GM19023 (cell line): ENCODE data around the gene FSTL4.

ENCODE experiments used
- ATAC-seq: cut with Tn5 transposase; IDR thresholded peaks from one replicate; pipeline ENCODE4 v1.9.1; 2021; ENCODE audit warnings: mild to moderate bottlenecking, moderate library complexity; ENCODE audit not compliant: unreplicated experiment

Gene FSTL4

DNA sequence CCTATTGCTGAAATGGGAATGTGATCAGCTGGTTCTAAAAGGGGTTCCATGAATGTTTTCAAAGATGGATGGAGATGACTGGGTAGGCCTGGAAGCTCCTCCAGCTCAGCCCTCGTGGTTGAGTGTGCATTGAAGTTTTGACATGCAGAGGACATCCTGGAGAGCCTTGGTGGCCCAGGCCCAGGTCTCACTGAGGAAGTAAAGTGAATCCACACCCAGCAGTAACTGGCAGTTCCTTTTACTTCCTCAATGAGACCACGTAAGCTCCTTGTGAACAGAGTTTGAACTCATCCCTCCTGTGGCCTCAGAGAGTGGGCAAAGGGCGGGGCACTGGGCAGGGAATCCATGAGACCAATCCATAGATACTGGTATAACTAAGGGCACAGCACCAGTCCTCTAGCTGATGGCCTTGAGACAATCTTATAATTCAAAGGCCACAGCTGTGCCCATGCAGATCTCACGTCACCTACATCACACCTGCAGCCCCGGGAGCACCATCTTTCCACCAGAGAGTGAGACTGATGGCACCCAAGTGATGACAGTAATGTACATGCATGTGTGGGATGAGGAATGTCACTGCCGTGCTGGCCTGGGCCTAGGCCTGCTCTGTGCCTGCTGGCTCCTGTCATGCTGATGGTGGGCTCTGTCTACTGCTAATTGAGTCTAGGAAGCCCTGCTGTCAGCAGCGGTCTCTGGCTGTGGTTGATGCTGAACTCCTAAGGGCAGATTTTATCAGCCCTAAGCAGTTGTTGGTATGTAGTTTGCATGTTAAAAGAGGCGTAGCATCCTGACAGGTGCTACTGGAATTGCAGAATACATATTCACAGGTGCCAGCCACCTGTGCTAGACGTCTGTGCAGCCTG is 257.8 kb downstream of the FSTL4 start:
- ATAC-seq: no peak

DNA sequence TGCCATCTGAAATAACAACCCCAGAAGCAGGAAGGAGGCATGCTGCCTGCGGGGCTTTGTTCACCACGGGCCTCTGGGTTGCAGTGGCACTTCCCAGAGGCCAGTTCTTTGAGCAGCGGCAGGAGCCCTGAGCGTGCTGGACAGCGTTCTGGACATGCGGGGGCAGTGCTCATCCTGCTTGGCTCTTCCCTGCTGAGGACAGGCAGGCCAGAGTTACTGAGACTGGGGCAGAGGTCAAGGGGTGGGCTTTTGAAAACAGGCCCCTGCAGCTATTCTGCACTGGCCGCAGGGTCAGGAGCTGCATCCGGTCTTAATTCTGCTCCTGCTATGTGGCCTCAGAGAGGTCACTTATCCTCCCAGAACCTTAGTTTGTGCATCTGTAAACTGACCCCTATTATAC is 258.6 kb downstream of the FSTL4 start:
- ATAC-seq: no peak

DNA sequence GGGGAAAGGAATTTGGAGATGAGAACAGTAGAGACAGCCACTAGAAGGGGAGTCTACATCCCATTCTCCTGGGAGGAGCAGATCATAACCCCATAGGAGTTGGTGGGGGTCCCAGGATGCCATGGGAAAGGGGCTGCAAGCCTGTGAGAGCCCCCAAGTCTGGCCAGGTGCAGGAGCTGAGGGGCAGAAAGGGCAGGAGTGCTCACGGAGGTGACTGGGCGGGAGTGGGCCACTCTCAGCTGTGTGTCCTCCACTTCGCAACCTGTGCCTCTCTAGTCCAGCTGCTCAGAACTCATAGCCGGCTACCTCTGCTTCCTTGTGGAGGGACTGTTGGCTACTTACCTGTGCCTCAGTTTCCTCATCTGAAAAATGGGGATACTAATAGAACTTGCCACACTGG is 263.9 kb downstream of the FSTL4 start:
- ATAC-seq: no peak

DNA sequence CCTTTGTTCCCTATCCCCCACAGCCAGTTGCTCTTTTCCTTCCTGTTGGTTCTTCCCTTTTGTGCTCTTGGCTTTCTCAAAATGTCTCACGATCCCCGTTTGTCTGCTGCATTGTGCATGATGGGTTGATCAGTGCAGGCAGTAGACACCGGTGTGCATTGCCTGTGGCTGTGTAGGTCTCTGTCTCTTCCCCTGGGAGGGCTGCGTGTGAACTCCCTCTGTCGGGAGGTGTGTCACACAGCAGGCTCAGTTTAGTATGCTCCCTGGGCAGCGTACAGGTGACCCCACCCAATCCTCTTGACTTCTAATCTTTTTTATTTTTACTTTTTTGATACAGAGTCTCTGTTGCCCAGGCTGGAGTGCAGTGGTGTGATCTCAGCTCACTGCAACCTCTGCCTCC is 265.3 kb downstream of the FSTL4 start:
- no peak for ATAC-seq

DNA sequence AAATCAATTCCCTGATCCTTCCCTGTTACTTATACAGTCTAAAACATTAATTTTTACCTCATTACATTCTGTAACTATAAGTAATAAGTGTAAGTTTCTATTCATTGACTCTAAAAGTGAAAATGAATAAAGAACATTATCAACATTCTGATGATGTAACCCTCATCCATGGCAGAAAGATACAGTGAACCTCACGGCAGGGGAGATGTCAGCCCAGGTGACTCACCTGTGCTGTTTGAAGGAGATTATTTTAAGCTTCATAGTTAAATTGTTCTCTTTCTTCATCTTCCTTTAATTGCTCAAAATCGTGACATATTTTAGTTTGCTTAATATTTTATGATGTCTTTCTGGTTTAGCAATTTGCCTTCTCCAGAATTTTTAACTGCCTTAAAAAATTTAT is 268.1 kb downstream of the FSTL4 start:
- ATAC-seq: no peak

DNA sequence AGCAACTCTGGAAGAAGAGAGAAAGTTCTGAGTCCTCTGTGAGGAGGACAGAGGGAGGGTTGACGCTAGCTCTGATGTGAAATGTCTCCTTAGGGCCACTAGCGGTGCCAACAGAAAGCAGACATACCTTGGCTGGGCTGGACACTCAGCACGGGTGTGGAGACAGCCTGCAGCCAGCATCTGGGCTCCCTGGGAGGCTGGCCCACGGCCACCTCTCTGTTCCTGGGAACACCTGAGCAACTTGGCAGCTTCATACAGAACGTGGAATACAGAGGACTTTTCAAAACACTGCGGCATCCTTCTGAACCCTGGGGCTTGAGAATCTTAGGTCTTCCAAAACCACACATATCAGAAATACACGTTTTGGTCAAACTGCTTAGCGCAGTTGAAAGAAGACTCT is 269.1 kb downstream of the FSTL4 start:
- no peak for ATAC-seq

DNA sequence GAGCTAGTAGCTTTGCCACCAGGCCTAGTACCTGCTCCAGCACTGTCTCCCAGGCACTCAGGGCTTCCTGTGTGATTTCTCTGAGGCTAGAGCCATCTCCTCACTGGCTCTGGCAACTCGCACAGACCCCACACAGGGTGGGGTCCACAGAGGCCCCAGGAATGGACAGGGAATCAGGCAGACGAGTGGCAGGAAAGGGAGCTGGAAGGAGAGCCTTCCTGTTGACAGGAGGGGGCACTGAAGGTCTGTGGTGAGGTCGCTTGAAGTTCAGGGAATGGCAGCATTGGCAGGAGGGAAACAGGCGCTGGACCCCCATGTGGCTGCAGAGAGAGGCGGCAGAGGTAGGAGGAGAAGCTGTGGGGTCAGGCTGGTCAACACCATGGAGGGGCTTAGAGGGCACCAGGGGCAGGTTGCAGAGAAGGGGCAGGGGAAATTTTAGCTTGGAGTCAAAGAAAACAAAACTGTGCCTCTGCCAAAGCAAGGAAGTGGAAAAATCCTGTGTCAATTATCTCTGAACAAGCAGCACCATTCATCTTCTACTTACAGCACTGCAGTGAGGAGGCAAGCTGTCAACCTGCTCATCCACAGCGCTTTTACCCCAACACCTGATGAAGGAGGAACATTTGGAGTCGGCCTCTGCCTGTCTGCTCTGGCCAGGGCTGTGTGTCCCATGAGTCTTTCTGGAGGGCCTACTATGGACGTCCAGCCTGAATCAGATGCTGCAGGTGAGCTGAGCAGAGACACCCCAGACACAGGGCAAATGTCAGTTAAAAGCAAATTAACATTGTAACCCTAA is 270.2 kb downstream of the FSTL4 start:
- ATAC-seq: no peak

DNA sequence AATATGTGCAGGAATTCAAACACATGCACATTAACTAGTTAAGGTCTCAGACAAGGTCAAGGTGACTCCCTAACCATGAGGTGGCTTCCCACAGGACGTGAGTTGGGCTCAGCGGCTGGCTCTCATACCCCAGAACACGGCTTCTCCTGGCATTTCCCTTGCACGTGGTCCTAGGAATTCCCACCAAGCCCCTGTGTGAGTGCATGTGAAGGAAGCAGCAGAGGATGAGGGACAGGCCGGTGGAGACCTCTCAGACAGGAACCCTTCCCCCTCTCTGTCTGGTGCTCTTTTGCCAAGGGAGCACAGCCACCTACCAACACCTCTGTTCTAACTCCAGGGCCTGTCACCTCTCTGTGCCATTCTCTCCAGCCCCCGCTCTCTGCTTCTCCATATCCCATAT is 271.0 kb downstream of the FSTL4 start:
- ATAC-seq: no peak

DNA sequence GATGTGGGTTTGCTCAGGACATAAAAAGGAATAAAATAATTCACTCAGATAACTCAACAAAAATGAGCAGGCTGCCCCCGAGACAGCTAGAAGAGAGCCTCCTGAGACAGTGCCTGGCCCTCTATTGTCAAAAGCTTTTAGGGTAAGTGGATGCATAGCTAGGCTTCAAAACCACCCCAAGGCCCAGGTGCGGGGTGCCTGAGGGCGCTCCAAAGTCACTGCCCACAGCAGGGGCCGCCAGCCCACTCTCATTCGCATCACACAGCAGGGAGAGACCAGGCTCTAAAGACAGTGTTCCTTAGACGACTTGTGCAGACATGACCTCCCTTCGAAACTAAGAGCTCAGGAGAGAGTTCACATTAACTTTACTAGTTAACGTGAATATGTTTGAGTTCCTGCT is 271.5 kb downstream of the FSTL4 start:
- no peak for ATAC-seq

DNA sequence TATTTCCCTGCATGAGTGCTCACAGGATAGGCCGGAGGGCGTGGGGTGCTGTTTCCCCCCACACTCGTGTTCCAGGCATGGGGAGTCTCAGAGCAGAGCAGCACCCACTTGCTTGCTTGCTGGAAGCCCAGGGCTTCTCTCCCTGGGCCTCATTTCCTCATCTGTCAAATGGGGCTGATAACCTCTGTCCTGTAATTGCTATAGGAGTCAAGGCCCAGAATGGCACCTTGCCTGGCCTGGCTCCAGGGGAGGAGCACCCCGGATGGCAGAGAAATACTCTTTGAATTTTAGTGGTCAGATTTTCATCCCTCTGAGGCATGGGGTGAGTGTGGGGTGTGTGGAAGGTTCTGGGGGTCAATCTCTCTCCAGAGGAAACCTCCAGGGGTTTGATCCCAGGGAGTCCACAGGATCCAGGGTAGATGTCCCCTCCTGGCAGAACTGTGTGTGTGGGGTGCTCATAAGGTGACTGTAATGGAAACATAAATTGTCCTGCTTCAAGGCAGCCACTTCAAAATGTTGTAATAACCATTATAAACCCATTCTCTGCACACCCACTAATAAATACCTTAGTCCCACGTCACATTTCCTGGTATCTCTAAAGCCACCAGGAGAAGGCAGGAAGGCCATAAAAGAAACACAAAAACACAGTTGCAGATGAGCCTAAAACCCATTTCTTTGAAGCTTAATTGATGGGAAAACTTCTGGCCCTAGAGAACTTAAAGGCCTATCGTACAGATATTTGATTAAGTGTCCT is 272.2 kb downstream of the FSTL4 start:
- ATAC-seq: no peak

DNA sequence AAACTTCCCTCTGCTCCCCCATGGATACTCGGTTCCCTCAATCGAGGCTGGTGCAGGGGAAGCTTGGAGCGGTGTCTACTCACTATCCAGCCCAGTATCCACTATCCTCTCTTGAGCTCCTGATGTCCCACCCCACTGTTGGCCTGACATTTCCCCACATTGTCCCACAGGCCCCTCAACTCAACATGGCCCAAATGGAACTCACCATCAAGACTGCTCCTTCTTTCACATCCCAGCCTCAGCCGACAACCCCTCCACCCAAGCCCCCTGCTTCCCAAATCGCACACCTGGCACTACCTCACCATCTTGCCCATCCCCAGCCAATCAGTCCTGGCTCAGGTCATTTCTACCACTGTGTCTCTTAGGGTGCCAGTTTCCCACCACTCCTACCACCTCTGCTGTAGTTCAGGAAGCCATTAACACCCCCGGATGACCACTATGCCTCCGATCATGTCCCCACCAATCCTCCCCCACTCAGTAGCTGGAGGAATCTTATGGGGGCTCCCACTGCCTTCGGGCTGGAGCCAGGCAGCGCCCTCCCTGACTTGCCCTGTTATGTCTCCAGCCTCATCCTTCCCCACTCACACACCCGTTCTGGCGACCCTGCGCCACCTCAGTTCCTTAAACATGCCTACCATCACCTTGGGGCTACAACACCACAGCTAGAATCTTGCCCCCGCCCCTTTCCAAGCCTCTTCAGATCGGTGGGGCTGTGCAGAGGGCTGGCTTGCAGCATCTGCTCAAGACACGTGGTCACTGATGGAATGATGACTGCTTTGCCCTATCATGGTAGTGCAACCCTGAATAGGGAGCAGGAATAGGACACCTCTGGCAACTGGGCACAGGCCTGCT is 273.6 kb downstream of the FSTL4 start:
- no peak for ATAC-seq

DNA sequence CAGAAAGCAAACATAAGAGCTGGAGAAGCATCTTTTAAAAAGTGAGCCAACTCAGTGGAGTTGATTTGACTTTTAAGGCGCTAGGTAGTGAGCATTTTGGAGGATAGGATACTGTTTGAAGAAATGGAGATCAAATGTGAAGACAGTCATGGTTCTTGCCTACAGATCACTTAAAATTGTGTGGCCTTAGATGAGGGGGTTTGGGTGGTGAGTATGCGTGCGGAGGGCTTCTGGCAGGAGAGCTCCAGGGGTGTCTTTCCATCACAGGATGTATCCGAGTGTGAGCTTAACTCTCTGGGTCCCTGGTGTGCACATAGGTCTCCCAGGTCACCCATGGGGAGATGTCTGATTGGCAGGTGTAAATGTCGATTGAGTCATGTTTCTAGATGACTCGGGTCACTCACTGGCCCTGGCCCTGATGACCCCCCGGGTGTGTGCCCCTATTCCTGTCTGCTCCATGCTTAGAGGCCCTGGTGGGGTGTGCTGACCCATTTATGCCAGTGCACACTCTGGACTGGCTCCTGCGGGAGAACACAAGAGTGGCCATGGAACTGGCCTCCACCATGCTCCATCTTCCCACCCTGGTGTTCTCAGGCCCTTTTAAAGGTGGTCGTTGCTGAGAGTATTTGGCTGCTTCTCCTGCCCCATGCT is 274.4 kb downstream of the FSTL4 start:
- ATAC-seq: no peak

DNA sequence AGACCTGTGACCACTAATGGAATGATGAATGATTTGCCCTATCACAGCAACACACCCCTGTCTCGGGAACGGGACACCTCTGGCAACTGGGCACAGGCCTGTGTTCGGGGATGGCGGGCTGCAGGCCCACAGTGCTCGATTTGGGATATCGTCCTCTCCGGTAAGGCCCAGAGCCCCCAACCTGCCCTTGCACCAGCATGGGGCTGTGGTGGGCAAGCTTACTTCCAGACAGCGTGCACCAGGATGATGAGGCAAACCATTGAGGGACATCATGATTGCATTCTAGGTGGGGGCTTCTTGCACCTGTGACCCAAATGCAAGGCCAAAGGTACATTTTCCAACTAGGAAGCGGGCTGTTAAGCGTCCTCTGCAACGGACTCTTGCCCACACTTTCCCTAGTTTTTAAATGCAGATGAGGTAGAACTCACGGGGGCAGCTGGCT is 275.4 kb downstream of the FSTL4 start:
- no peak for ATAC-seq

DNA sequence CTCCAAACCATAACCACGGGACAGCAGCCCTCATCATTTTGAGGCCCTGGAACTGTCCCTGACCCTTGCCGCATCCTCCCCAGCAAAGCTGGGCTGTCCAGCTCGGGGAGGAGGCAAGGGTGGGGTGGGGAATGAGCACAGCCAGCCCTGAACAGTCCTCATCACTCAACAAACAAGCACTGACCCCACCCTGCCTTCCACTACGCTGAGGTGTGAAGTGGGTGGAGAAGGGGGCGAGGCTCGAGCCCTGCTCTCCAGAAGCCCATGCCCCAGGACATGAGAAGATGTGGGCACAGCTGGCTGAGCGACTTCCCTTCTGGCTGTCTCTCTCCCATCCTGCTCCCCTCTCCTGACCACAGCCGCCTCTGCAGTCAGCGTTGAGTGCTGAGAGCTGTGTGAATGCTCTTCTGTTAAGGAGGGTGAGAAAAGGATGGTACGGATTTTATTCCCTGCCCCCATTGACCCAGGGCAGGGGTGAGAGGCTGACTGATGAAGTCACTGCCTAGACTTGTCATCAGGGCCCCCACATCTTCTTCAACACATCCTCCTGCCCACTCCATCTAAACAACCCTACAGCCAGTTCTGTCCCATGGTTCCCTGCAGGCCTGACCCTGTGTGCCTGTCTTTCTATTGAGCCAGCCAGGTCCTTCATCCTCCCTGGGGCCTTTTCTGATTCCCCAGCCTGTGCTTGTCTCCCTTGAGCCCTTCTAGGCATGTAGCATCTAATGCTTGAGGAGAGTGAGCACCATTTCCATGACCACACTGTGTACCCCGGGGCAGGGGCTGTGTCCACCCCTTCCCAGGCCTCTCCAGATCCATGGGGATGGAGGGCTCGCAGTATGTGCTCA is 276.0 kb downstream of the FSTL4 start:
- ATAC-seq: no peak

DNA sequence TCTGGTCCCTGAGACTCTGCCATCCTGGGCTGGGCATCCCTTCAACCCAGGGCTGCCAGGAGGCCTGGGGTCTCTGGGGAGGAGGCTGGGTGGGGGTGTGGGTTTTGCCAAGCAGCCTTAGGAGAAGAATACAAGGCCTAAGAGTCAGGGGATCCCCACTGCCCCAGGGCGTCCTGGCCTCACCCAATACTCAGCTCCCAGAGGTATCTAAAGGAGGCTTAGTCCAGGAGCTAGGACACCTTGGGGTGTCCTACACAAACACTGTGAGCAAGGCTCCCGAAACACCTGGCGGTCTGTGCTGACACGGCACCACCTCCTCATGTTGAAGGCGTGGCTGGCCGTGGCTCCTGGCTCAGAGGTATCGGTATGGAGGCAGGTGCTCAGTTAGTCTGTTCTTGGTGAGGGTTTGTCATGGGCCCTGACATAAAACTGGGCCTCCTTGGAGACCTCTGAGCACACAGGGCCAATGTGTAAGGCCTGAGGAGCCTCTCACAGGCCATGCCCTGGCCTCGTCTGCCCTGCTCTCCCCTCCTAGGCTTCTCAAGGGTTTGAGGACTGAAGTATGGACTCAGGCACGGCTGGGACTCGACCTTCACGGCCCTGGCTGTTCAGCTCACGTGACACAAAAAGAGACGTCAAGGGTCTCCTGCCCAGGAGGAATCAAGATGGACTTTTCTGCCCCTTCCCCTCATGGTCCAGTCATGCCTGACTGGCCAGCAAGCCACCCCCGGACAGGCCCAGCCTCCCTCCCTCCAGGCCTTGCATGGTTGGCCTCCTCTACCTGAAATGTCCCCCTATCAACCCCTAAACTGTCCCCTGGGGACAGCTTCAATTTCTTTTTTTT is 277.3 kb downstream of the FSTL4 start:
- no peak for ATAC-seq

DNA sequence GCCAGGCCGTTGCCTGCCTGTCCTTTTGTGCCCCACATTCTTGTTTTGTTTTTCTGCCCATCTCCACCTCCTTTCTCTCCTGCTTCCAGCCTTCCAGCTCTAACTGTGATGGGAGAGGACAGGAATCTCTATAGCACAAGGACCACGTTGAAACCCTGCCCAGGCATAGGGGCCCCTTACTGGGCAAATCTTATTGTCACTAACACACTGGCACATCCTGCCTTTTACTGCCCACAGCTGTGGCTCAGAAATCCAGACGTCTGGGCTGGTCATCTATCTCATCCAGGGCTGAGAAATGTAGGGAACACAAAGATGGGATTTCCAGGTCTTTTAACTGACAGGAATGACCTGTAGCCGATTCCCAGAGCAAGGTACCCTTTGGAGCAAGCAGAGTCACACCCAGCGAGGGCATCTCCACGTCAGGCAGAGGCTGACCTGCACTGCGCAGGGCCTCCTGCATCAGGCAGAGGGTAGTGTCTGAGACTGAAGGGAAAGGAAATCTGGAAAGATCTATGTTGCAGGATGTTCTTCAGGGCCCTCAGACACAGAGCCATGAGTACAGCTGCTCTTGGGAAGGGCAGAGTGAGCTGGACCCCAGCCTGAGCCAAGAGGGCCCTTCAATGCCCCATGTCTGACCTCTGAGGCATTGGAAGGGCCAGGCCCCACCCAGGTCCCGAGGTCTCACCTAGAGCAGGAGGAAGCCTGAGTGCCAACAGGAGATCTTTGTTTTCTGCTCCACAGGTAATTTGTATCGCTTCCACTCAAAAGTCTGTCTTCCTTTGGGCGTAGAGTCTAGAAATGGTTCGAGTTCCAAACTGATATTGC is 278.8 kb downstream of the FSTL4 start:
- ATAC-seq: no peak

DNA sequence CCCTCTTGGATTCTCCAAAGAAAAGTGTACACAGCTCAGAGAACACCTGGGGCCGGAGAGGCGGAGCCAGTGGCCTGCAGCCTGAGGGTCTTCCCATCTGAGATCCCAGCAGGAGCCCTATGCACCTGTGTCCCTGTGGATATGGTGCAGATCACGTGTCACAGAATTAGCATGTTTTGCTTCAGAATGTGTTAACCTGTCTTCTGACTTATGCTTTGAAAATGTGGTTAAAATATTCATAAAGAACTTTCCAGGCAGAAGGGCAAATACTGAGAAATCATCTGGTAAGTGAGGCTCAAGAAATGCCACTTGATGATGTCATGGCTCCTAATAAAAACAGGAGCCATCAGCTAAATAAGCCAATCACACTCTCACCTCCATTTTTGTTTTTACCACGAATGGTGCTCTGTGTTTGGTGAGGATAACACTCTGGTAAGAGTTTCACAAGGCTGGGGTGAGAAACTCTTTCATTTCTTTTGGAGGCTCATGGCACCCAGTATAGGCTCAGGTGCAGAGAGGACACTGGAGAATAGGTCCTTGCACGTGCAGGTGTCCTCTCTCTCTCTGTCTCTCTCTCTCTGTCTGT is 279.8 kb downstream of the FSTL4 start:
- no peak for ATAC-seq
